ENCODE measurements around the gene DNAJC5G. TPM values are rescaled to one million over a fixed set of nuclear protein-coding genes. Genes with fewer than 3 reads are reported as not detected.

The DNAJC5G gene
- total RNA-seq, 1 experiment from 2014 or later = 0.37 TPM

DNA sequence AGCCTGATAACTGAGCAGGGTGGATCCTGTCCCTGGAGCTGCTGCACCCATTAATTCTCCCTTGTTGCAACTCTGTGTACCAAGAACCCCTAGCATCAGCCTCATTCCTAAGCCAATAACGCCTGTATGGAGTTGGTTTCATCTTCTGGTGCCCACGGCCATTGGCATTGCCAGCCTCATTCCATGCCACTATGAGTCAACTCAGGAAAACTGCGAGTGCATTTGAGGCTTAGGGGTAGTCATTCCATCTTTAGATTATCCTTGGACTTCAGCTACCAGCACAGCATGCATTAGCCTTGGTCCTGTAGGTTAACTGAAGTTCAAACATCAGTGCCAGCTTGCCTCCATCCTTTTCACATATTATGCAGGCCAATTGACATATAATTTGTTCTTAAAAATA is 5.6 kb downstream of the DNAJC5G start:
- no peak overlapping the region for H2AFZ ChIP-seq (ENCODE audit: low read length)
- no peak overlapping the region for H3K4me2 ChIP-seq (ENCODE audit: insufficient read depth, insufficient read length, low read length)
- Mint-ChIP-seq H3K36me3 (ENCODE audit: insufficient read depth in 1 of 3, low read depth in 3 of 3) (no peaks in the 10 kb centered on the region), H3K4me1 (peaks cover 51 to 56% of the 10 kb centered on the region in 2 experiments), H3K27me3 (ENCODE audit: low read depth) (peaks cover 53% of the 10 kb centered on the region), H3K4me3 (no peak overlapping the region), H3K9me3 (no peaks in the 10 kb centered on the region), H3K27ac (no peak overlapping the region)
- H4K20me1 ChIP-seq (ENCODE audit: control insufficient read depth, insufficient read depth, insufficient read length) = no peaks in the 10 kb centered on the region
- no peak overlapping the region for H2BK20ac ChIP-seq (ENCODE audit: low read depth, low read length, poor library complexity, severe bottlenecking)
- H3K23ac ChIP-seq (ENCODE audit: insufficient read length, low read depth, low read length) = no peak overlapping the region
- H2BK12ac ChIP-seq (ENCODE audit: insufficient read length, low read depth, low read length) = no peak overlapping the region
- no peak overlapping the region for H2AK5ac ChIP-seq (ENCODE audit: insufficient read length, low read length)
- no peaks in the 10 kb centered on the region for H3K9me3 ChIP-seq (ENCODE audit: control insufficient read depth, low read depth, low read length)
- no peak overlapping the region for H2BK15ac ChIP-seq (ENCODE audit: low read depth, low read length)
- H4K91ac ChIP-seq (ENCODE audit: insufficient read length, low read depth, low read length) = no peak overlapping the region
- H3K9ac ChIP-seq (ENCODE audit: extremely low read depth, insufficient read length, low read length) = no peak overlapping the region
- no peak overlapping the region for H2BK120ac ChIP-seq (ENCODE audit: low read depth, low read length, poor library complexity, severe bottlenecking)
- no peaks in the 10 kb centered on the region for H3K79me2 ChIP-seq (ENCODE audit: insufficient read depth, low read length)
- H3K27ac ChIP-seq (ENCODE audit: insufficient read length, low read depth, low read length) = no peak overlapping the region
- H3T11ph ChIP-seq (ENCODE audit: low read length) = no peak overlapping the region
- no peak overlapping the region for H3K18ac ChIP-seq (ENCODE audit: insufficient read length, low read depth, low read length)
- peaks cover 13% of the 10 kb centered on the region; the same call in 1 of the 2 replicates for H3K4me1 ChIP-seq (ENCODE audit: insufficient read depth, low read length)
- no peak overlapping the region for H3K4ac ChIP-seq (ENCODE audit: low read depth, low read length)
- WGBS (ENCODE audit: extremely low coverage, insufficient read length, low lambda C conversion rate) = no CpG with 5 or more reads among the region's 3 CpGs
- no peak overlapping the region for H3K56ac ChIP-seq (ENCODE audit: insufficient read length, low read depth, low read length)
- no peak overlapping the region for H2BK5ac ChIP-seq (ENCODE audit: insufficient read length, low read length)
- H3K27me3 ChIP-seq (ENCODE audit: insufficient read depth, low read length) = no peaks in the 10 kb centered on the region
- no peaks in the 10 kb centered on the region for H3K79me1 ChIP-seq (ENCODE audit: insufficient read depth, low read depth, low read length, poor library complexity, severe bottlenecking)
- H4K5ac ChIP-seq (ENCODE audit: insufficient read length, low read depth, low read length) = no peak overlapping the region
- TF ChIP-seq, protein P1, sequence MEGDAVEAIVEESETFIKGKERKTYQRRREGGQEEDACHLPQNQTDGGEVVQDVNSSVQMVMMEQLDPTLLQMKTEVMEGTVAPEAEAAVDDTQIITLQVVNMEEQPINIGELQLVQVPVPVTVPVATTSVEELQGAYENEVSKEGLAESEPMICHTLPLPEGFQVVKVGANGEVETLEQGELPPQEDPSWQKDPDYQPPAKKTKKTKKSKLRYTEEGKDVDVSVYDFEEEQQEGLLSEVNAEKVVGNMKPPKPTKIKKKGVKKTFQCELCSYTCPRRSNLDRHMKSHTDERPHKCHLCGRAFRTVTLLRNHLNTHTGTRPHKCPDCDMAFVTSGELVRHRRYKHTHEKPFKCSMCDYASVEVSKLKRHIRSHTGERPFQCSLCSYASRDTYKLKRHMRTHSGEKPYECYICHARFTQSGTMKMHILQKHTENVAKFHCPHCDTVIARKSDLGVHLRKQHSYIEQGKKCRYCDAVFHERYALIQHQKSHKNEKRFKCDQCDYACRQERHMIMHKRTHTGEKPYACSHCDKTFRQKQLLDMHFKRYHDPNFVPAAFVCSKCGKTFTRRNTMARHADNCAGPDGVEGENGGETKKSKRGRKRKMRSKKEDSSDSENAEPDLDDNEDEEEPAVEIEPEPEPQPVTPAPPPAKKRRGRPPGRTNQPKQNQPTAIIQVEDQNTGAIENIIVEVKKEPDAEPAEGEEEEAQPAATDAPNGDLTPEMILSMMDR (conservative IDR thresholded peaks at IDR 0.05) = no peak
- H3K23me2 ChIP-seq (ENCODE audit: insufficient read length, low read depth, low read length, poor library complexity, severe bottlenecking) = peaks cover 6% of the 10 kb centered on the region
- no peak for DNase-seq
- H4K8ac ChIP-seq (replicated peaks; ENCODE audit: insufficient read length, low read depth, low read length) = no peak overlapping the region
- no peak overlapping the region for H3K14ac ChIP-seq (ENCODE audit: insufficient read depth, low read length)
